ENCODE measurements around the gene ANP32A. TPM values are rescaled to one million over a fixed set of nuclear protein-coding genes. Genes with fewer than 3 reads are reported as not detected.

The ANP32A gene
- polyA plus RNA-seq (2012; ENCODE audit: insufficient read length, low read depth): 184 TPM

- TF ChIP-seq REST (IDR thresholded peaks at IDR 0.05; ENCODE audit: insufficient read depth in 1 of 2, low read depth in 2 of 2, low read length in 2 of 2): no peak
- no peak for TF ChIP-seq SIN3A (IDR thresholded peaks at IDR 0.05; ENCODE audit: borderline replicate concordance, insufficient read depth, low read length)
- TF ChIP-seq TAF1 (IDR thresholded peaks at IDR 0.05; ENCODE audit: borderline replicate concordance, insufficient read depth, low read length): peak; percentile 73
- TF ChIP-seq POLR2AphosphoS5 (IDR thresholded peaks at IDR 0.05; ENCODE audit: low read depth, low read length): peak; percentile 58
- TF ChIP-seq FOXP2 (optimal IDR thresholded peaks at IDR 0.05; ENCODE audit: borderline replicate concordance, extremely low read depth, extremely low read length, insufficient read depth): no peak
Measured at GRCh38 chr15:68820295-68821189, at the start of gene ANP32A. ANP32A (minus strand) TSS chr15:68820895; CDS start chr15:68820751, 144 bp downstream.

- no peak for TF ChIP-seq TAF1 (IDR thresholded peaks at IDR 0.05; ENCODE audit: borderline replicate concordance, insufficient read depth, low read length)
- TF ChIP-seq REST (IDR thresholded peaks at IDR 0.05; ENCODE audit: insufficient read depth in 1 of 2, low read depth in 2 of 2, low read length in 2 of 2): no peak
- no peak for TF ChIP-seq FOXP2 (optimal IDR thresholded peaks at IDR 0.05; ENCODE audit: borderline replicate concordance, extremely low read depth, extremely low read length, insufficient read depth)
- no peak for TF ChIP-seq SIN3A (IDR thresholded peaks at IDR 0.05; ENCODE audit: borderline replicate concordance, insufficient read depth, low read length)
Measured at GRCh38 chr15:68868296-68868695, 47.6 kb upstream of the ANP32A start.

- no peak for TF ChIP-seq SIN3A (IDR thresholded peaks at IDR 0.05; ENCODE audit: borderline replicate concordance, insufficient read depth, low read length)
- TF ChIP-seq FOXP2 (optimal IDR thresholded peaks at IDR 0.05; ENCODE audit: borderline replicate concordance, extremely low read depth, extremely low read length, insufficient read depth): no peak
- TF ChIP-seq POLR2AphosphoS5 (IDR thresholded peaks at IDR 0.05; ENCODE audit: low read depth, low read length): no peak
- TF ChIP-seq REST (IDR thresholded peaks at IDR 0.05; ENCODE audit: insufficient read depth in 1 of 2, low read depth in 2 of 2, low read length in 2 of 2): no peak
- no peak for TF ChIP-seq TAF1 (IDR thresholded peaks at IDR 0.05; ENCODE audit: borderline replicate concordance, insufficient read depth, low read length)
Measured at GRCh38 chr15:68862415-68862814, 41.7 kb upstream of the ANP32A start.

- no peak for TF ChIP-seq SIN3A (IDR thresholded peaks at IDR 0.05; ENCODE audit: borderline replicate concordance, insufficient read depth, low read length)
Measured at GRCh38 chr15:68852461-68852860, 31.8 kb upstream of the ANP32A start.

- TF ChIP-seq POLR2AphosphoS5 (IDR thresholded peaks at IDR 0.05; ENCODE audit: low read depth, low read length) (no peak), SIN3A (IDR thresholded peaks at IDR 0.05; ENCODE audit: borderline replicate concordance, insufficient read depth, low read length) (no peak), FOXP2 (optimal IDR thresholded peaks at IDR 0.05; ENCODE audit: borderline replicate concordance, extremely low read depth, extremely low read length, insufficient read depth) (no peak), TAF1 (IDR thresholded peaks at IDR 0.05; ENCODE audit: borderline replicate concordance, insufficient read depth, low read length) (no peak), REST (IDR thresholded peaks at IDR 0.05; ENCODE audit: insufficient read depth in 1 of 2, low read depth in 2 of 2, low read length in 2 of 2) (no peak)
Measured at GRCh38 chr15:68851971-68852370, 31.3 kb upstream of the ANP32A start.
